ENCODE results near the gene TMEM132C.

Gene TMEM132C

DNA sequence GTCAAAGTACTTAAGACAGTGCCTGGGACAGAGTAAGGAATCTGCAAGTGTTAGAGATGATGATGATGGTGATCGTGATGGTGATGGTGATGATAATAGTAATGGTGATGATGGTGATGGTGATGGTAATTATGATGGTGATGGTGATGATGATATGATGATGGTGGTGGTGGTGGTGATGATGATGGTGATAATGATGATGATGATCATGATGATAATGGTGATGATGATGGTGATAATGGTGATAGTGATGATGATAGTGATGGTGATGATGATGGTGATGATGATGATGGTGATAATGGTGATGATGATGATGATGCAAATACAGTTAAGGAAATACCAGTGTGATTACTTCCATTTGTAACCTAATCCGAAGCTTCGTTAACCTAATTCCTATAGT is 5.2 kb upstream of the TMEM132C start:
- Mint-ChIP-seq H3K27ac (no peak overlapping the region), H3K9me3 (peaks cover 17% of the 10 kb centered on the region), H3K4me3 (no peak overlapping the region), H3K36me3 (ENCODE audit: low read depth) (no peaks in the 10 kb centered on the region), H3K27me3 (ENCODE audit: low read depth) (peaks cover 47% of the 10 kb centered on the region), H3K4me1 (peaks cover 25% of the 10 kb centered on the region)
- TF ChIP-seq, protein P1, sequence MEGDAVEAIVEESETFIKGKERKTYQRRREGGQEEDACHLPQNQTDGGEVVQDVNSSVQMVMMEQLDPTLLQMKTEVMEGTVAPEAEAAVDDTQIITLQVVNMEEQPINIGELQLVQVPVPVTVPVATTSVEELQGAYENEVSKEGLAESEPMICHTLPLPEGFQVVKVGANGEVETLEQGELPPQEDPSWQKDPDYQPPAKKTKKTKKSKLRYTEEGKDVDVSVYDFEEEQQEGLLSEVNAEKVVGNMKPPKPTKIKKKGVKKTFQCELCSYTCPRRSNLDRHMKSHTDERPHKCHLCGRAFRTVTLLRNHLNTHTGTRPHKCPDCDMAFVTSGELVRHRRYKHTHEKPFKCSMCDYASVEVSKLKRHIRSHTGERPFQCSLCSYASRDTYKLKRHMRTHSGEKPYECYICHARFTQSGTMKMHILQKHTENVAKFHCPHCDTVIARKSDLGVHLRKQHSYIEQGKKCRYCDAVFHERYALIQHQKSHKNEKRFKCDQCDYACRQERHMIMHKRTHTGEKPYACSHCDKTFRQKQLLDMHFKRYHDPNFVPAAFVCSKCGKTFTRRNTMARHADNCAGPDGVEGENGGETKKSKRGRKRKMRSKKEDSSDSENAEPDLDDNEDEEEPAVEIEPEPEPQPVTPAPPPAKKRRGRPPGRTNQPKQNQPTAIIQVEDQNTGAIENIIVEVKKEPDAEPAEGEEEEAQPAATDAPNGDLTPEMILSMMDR (IDR thresholded peaks at IDR 0.05; ENCODE audit: unreplicated experiment in 3 of 3): no peak

- TF ChIP-seq, protein P1 (IDR thresholded peaks at IDR 0.05; ENCODE audit: unreplicated experiment in 3 of 3): no peak
- Mint-ChIP-seq H3K27ac (peak overlapping the region in 1 of 3 experiments; percentile 10), H3K4me3 (peak overlapping the region; percentile 85 to 90 (median 86)), H3K9me3 (peaks cover 15% of the 10 kb centered on the region), H3K27me3 (ENCODE audit: low read depth) (peaks cover 67% of the 10 kb centered on the region), H3K36me3 (ENCODE audit: low read depth) (no peaks in the 10 kb centered on the region), H3K4me1 (peaks cover 24% of the 10 kb centered on the region)
Observed at GRCh38 chr12:128265566-128265965, 1.4 kb upstream of the TMEM132C start.

- H3K4me1 Mint-ChIP-seq: peaks cover 24% of the 10 kb centered on the region
- H3K36me3 Mint-ChIP-seq (ENCODE audit: low read depth): no peaks in the 10 kb centered on the region
- H3K27me3 Mint-ChIP-seq (ENCODE audit: low read depth): peaks cover 70% of the 10 kb centered on the region
- H3K27ac Mint-ChIP-seq: peak overlapping the region; percentile 15 to 67 (median 58)
- H3K4me3 Mint-ChIP-seq: peak overlapping the region; percentile 85 to 90 (median 86)
- TF ChIP-seq, protein P1 (IDR thresholded peaks at IDR 0.05; ENCODE audit: unreplicated experiment in 3 of 3): no peak
- H3K9me3 Mint-ChIP-seq: peaks cover 15% of the 10 kb centered on the region
Observed at GRCh38 chr12:128266086-128266485, 884 bp upstream of the TMEM132C start.

DNA sequence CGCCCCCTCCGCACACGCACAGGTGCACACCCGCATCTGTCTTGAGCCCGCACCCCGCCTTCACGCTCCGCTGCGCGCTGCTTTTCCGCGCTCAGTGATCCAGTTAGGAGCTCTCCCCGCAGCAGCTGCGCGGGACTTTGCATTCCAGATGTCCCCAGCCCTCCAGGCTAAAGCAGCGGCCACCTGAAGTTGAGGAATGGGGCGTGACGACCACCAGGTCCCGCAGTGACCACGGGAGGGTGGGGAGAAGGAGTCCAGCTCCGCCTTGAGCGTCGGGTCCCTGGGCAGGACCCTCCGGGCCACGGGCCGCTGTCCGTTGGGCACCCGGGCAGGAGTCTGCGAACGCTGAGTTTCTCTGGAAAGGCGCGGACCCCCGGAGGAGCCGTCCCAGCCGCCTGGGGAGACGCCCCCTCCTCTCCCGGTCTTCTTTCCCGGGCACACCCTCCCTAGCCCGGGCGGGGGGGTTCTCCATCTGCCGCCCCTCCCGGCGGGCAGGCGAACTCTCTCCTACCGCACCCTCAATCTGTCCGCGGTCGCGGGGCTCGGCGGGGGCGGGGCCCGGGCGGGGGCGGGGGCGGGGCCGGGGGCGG is 334 bp upstream of the TMEM132C start:
- Mint-ChIP-seq H3K36me3 (ENCODE audit: low read depth) (no peaks in the 10 kb centered on the region), H3K4me3 (peak overlapping the region; percentile 85 to 90 (median 86)), H3K27me3 (ENCODE audit: low read depth) (peaks cover 75% of the 10 kb centered on the region), H3K4me1 (peaks cover 24% of the 10 kb centered on the region), H3K27ac (peak overlapping the region; percentile 15 to 67 (median 58)), H3K9me3 (peaks cover 15% of the 10 kb centered on the region)
- TF ChIP-seq, protein P1 (IDR thresholded peaks at IDR 0.05; ENCODE audit: unreplicated experiment in 3 of 3): no peak

DNA sequence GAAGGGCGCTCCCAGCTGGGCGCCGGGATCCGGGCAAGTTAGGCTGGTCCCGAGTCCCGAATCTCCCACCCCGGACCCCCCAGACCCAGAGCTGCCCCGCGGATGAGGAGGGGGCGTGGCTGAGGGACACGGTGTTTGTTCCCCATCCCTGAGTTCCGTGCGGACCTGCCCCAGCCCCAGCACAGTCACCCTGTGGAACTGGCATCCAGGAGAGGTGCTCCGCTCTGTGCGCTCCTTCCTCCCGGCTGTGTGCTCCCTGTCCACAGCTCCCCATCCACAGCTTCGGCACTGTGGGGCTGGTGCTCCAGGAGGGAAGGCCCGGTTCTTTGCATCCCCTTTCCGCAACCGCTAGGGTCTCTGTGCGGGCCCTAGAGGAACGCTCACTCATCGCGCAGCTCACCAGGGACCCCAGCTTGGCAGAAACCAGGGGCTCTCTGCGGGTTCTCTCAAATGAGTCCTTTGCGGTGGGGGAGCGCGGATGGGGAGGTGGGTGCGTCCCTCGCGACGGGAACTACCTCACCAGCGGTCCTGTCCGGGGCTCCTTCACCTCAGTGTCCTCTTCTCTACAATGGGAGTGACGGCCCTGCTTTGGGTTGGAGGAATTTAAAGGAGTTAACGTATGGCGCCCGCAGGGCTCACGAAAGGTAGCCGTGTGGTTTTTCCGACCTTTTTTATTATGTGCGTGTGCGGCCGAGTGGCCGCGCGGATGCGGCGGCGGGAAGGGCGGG is 845 bp downstream of the TMEM132C start:
- Mint-ChIP-seq H3K4me3 (peak overlapping the region; percentile 79 to 90 (median 90)), H3K27ac (no peak overlapping the region), H3K4me1 (peaks cover 24% of the 10 kb centered on the region), H3K36me3 (ENCODE audit: low read depth) (peaks cover 3% of the 10 kb centered on the region), H3K27me3 (ENCODE audit: low read depth) (peaks cover 78% of the 10 kb centered on the region), H3K9me3 (peaks cover 16% of the 10 kb centered on the region)
- TF ChIP-seq, protein P1 (IDR thresholded peaks at IDR 0.05; ENCODE audit: unreplicated experiment in 3 of 3): no peak

Data from nephron (organoid).